ENCODE data around the gene ITGA5.

The ITGA5 gene

GRCh38 chr12:54401119-54401518 lies 17.9 kb downstream of the ITGA5 start:
- DNase-seq (ENCODE audit: low spot score): no peak
- no peak overlapping the region for H2AFZ ChIP-seq (ENCODE audit: low read length)
- WGBS, 2 donors (ENCODE audit: extremely low coverage in 2 of 2, insufficient read length in 2 of 2, insufficient replicate concordance in 1 of 2): no CpG with 5 or more reads among the region's 2 CpGs
- H3K4me3 ChIP-seq (ENCODE audit: low read length in 2 of 2): no peak overlapping the region
- no peak overlapping the region for H3K14ac ChIP-seq (ENCODE audit: low read length)
- H2BK120ac ChIP-seq (ENCODE audit: low read depth, low read length): no peak overlapping the region
- H3K4ac ChIP-seq (ENCODE audit: low read length): no peak overlapping the region
- H3K27me3 ChIP-seq (ENCODE audit: control insufficient read depth in 3 of 3, insufficient read depth in 3 of 3, low read depth in 1 of 3, low read length in 3 of 3): no peaks in the 10 kb centered on the region
- H3K4me1 ChIP-seq (ENCODE audit: control insufficient read depth in 2 of 2, insufficient read depth in 1 of 2, low read depth in 1 of 2, low read length in 2 of 2): no peaks in the 10 kb centered on the region
- H4K91ac ChIP-seq (ENCODE audit: low read depth, low read length, poor library complexity): no peak overlapping the region
- no peak overlapping the region for H3K23ac ChIP-seq (ENCODE audit: low read depth, low read length, poor library complexity)
- no peak overlapping the region for H2AK5ac ChIP-seq (ENCODE audit: low read depth, low read length)
- peaks cover 62 to 85% of the 10 kb centered on the region in 2 donors for H3K36me3 ChIP-seq (replicated peaks in 1 of 2; ENCODE audit: control insufficient read depth in 2 of 2, insufficient read depth in 2 of 2, low read length in 2 of 2)
- H3K18ac ChIP-seq (ENCODE audit: low read length): no peak overlapping the region
- peaks cover 4% of the 10 kb centered on the region for H3K79me1 ChIP-seq (ENCODE audit: low read depth, low read length)
- H2BK5ac ChIP-seq (ENCODE audit: low read length): no peak overlapping the region
- no peak overlapping the region for H2BK15ac ChIP-seq (ENCODE audit: low read length)
- peaks cover 0 to 2% of the 10 kb centered on the region in 2 donors for H3K9me3 ChIP-seq (replicated peaks in 1 of 2; ENCODE audit: control insufficient read depth in 2 of 2, insufficient read depth in 1 of 2, low read depth in 1 of 2, low read length in 2 of 2)
- H3K9ac ChIP-seq (ENCODE audit: low read depth, low read length, poor library complexity): peak overlapping the region; percentile 54
- no peak overlapping the region for H3K4me2 ChIP-seq (ENCODE audit: insufficient read depth, low read length, poor library complexity, severe bottlenecking)
- H4K8ac ChIP-seq (ENCODE audit: low read depth, low read length): no peak overlapping the region
- H3K27ac ChIP-seq (replicated peaks; ENCODE audit: low read length): no peak overlapping the region
- no peak overlapping the region for H2BK12ac ChIP-seq (ENCODE audit: low read length)

- Histone ChIP-seq H4K8ac (ENCODE audit: low read depth, low read length) (no peak overlapping the region), H4K91ac (ENCODE audit: low read depth, low read length, poor library complexity) (no peak overlapping the region), H2BK15ac (ENCODE audit: low read length) (no peak overlapping the region), H2AK5ac (ENCODE audit: low read depth, low read length) (no peak overlapping the region), H3K18ac (ENCODE audit: low read length) (no peak overlapping the region), H2BK5ac (ENCODE audit: low read length) (no peak overlapping the region), H3K4ac (ENCODE audit: low read length) (no peak overlapping the region), H3K4me1 (ENCODE audit: control insufficient read depth in 2 of 2, insufficient read depth in 1 of 2, low read depth in 1 of 2, low read length in 2 of 2) (no peaks in the 10 kb centered on the region), H3K23ac (ENCODE audit: low read depth, low read length, poor library complexity) (no peak overlapping the region), H2AFZ (ENCODE audit: low read length) (no peak overlapping the region), H3K36me3 (replicated peaks in 1 of 2; ENCODE audit: control insufficient read depth in 2 of 2, insufficient read depth in 2 of 2, low read length in 2 of 2) (peaks cover 59 to 88% of the 10 kb centered on the region in 2 donors), H2BK120ac (ENCODE audit: low read depth, low read length) (no peak overlapping the region), H3K14ac (ENCODE audit: low read length) (no peak overlapping the region), H2BK12ac (ENCODE audit: low read length) (no peak overlapping the region), H3K9ac (ENCODE audit: low read depth, low read length, poor library complexity) (no peak overlapping the region), H3K79me1 (ENCODE audit: low read depth, low read length) (peaks cover 4% of the 10 kb centered on the region), H3K4me2 (ENCODE audit: insufficient read depth, low read length, poor library complexity, severe bottlenecking) (no peak overlapping the region), H3K9me3 (replicated peaks in 1 of 2; ENCODE audit: control insufficient read depth in 2 of 2, insufficient read depth in 1 of 2, low read depth in 1 of 2, low read length in 2 of 2) (peaks cover 0 to 2% of the 10 kb centered on the region in 2 donors), H3K27me3 (ENCODE audit: control insufficient read depth in 3 of 3, insufficient read depth in 3 of 3, low read depth in 1 of 3, low read length in 3 of 3) (no peaks in the 10 kb centered on the region), H3K27ac (replicated peaks; ENCODE audit: low read length) (no peak overlapping the region), H3K4me3 (ENCODE audit: low read length in 2 of 2) (no peak overlapping the region)
- DNase-seq (ENCODE audit: low spot score): peak; percentile 85
- no CpG with 5 or more reads among the region's 8 CpGs for WGBS, 2 donors (ENCODE audit: extremely low coverage in 2 of 2, insufficient read length in 2 of 2, insufficient replicate concordance in 1 of 2)
Measured at GRCh38 chr12:54398995-54399793, 19.9 kb downstream of the ITGA5 start.

DNA sequence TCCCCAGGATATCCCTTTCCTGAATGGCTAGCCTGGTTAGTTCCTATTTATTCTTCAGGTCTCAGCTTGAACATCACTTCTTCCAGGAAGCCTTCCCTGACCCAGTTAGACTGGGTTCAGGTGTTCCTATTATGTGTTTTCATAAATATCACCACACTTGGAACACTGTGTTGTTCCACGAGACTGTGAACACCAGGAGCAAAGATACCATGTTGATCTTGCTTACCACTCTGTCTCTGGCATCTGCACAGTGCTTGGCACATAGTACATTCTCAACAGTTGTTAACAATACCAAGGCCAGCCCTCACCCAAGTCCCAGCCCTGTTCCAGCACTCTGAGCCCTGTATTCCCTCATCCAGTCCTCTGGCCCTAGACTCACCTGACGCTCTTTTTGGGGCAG lies 20.8 kb downstream of the ITGA5 start:
- Histone ChIP-seq H3K4ac (ENCODE audit: low read length) (no peak overlapping the region), H3K14ac (ENCODE audit: low read length) (no peak overlapping the region), H4K8ac (ENCODE audit: low read depth, low read length) (no peak overlapping the region), H3K4me2 (ENCODE audit: insufficient read depth, low read length, poor library complexity, severe bottlenecking) (no peak overlapping the region), H3K18ac (ENCODE audit: low read length) (no peak overlapping the region), H3K4me3 (ENCODE audit: low read length in 2 of 2) (no peak overlapping the region), H3K27ac (replicated peaks; ENCODE audit: low read length) (no peak overlapping the region), H2BK5ac (ENCODE audit: low read length) (no peak overlapping the region), H2BK12ac (ENCODE audit: low read length) (no peak overlapping the region), H2BK120ac (ENCODE audit: low read depth, low read length) (no peak overlapping the region), H3K79me1 (ENCODE audit: low read depth, low read length) (peaks cover 4% of the 10 kb centered on the region), H3K36me3 (replicated peaks in 1 of 2; ENCODE audit: control insufficient read depth in 2 of 2, insufficient read depth in 2 of 2, low read length in 2 of 2) (peaks cover 49 to 78% of the 10 kb centered on the region in 2 donors), H3K27me3 (ENCODE audit: control insufficient read depth in 3 of 3, insufficient read depth in 3 of 3, low read depth in 1 of 3, low read length in 3 of 3) (no peaks in the 10 kb centered on the region), H3K9me3 (replicated peaks in 1 of 2; ENCODE audit: control insufficient read depth in 2 of 2, insufficient read depth in 1 of 2, low read depth in 1 of 2, low read length in 2 of 2) (peaks cover 0 to 2% of the 10 kb centered on the region in 2 donors), H3K9ac (ENCODE audit: low read depth, low read length, poor library complexity) (no peak overlapping the region), H3K4me1 (ENCODE audit: control insufficient read depth in 2 of 2, insufficient read depth in 1 of 2, low read depth in 1 of 2, low read length in 2 of 2) (peaks cover 0 to 8% of the 10 kb centered on the region in 2 donors), H4K91ac (ENCODE audit: low read depth, low read length, poor library complexity) (no peak overlapping the region), H3K23ac (ENCODE audit: low read depth, low read length, poor library complexity) (no peak overlapping the region), H2BK15ac (ENCODE audit: low read length) (no peak overlapping the region), H2AFZ (ENCODE audit: low read length) (no peak overlapping the region), H2AK5ac (ENCODE audit: low read depth, low read length) (no peak overlapping the region)
- no CpG with 5 or more reads among the region's 2 CpGs for WGBS, 2 donors (ENCODE audit: extremely low coverage in 2 of 2, insufficient read length in 2 of 2, insufficient replicate concordance in 1 of 2)
- no peak for DNase-seq (ENCODE audit: low spot score)

DNA sequence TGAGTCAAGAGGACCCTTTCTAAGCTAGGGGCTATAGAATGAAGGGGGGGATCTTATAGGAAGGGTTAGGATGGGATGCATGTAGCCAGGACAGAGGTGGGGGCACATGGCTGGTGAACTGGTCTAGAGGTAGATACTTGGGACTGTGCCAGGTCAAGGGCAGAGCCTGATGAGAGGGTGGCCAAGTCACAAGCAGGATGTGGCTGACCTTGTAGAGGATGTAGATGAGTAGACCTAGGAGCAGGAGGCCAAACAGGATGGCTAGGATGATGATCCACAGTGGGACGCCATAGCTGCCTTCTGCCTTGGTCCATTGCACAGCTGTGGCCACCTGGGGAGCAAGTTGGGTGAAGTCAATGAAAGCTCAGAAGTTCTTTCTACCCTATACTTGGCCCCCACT lies 21.9 kb downstream of the ITGA5 start:
- no peak overlapping the region for H3K4me2 ChIP-seq (ENCODE audit: insufficient read depth, low read length, poor library complexity, severe bottlenecking)
- H4K8ac ChIP-seq (ENCODE audit: low read depth, low read length): no peak overlapping the region
- H2BK12ac ChIP-seq (ENCODE audit: low read length): no peak overlapping the region
- H3K36me3 ChIP-seq (replicated peaks in 1 of 2; ENCODE audit: control insufficient read depth in 2 of 2, insufficient read depth in 2 of 2, low read length in 2 of 2): peaks cover 43 to 71% of the 10 kb centered on the region in 2 donors
- no peaks in the 10 kb centered on the region for H3K27me3 ChIP-seq (ENCODE audit: control insufficient read depth in 3 of 3, insufficient read depth in 3 of 3, low read depth in 1 of 3, low read length in 3 of 3)
- peaks cover 0 to 2% of the 10 kb centered on the region in 2 donors for H3K9me3 ChIP-seq (replicated peaks in 1 of 2; ENCODE audit: control insufficient read depth in 2 of 2, insufficient read depth in 1 of 2, low read depth in 1 of 2, low read length in 2 of 2)
- no CpG with 5 or more reads among the region's 1 CpG for WGBS, 2 donors (ENCODE audit: extremely low coverage in 2 of 2, insufficient read length in 2 of 2, insufficient replicate concordance in 1 of 2)
- no peak overlapping the region for H3K4me3 ChIP-seq (ENCODE audit: low read length in 2 of 2)
- peaks cover 4% of the 10 kb centered on the region for H3K79me1 ChIP-seq (ENCODE audit: low read depth, low read length)
- no peak for DNase-seq (ENCODE audit: low spot score)
- H3K9ac ChIP-seq (ENCODE audit: low read depth, low read length, poor library complexity): peak overlapping the region; percentile 17
- no peak overlapping the region for H3K18ac ChIP-seq (ENCODE audit: low read length)
- H2AFZ ChIP-seq (ENCODE audit: low read length): no peak overlapping the region
- no peak overlapping the region for H3K27ac ChIP-seq (replicated peaks; ENCODE audit: low read length)
- no peak overlapping the region for H3K23ac ChIP-seq (ENCODE audit: low read depth, low read length, poor library complexity)
- H3K4ac ChIP-seq (ENCODE audit: low read length): no peak overlapping the region
- no peak overlapping the region for H2BK15ac ChIP-seq (ENCODE audit: low read length)
- H3K14ac ChIP-seq (ENCODE audit: low read length): no peak overlapping the region
- no peak overlapping the region for H4K91ac ChIP-seq (ENCODE audit: low read depth, low read length, poor library complexity)
- peaks cover 0 to 13% of the 10 kb centered on the region in 2 donors for H3K4me1 ChIP-seq (ENCODE audit: control insufficient read depth in 2 of 2, insufficient read depth in 1 of 2, low read depth in 1 of 2, low read length in 2 of 2)
- no peak overlapping the region for H2AK5ac ChIP-seq (ENCODE audit: low read depth, low read length)
- no peak overlapping the region for H2BK120ac ChIP-seq (ENCODE audit: low read depth, low read length)
- no peak overlapping the region for H2BK5ac ChIP-seq (ENCODE audit: low read length)

All from neuronal stem cell (in vitro differentiated cells).